Measurements from ENCODE around the gene CCND3. TPM values are rescaled to one million over a fixed set of nuclear protein-coding genes. Genes with fewer than 3 reads are reported as not detected.
A peak's percentile ranks its signal among the peaks of the same experiment; 100 is the strongest.
"Not testable (repeated sequence)": the region's sequence is repeated elsewhere in the genome, so short reads cannot be mapped to it uniquely, and the experiment has no call there.

Gene CCND3
- total RNA-seq, 1 donor from 2014 or later = 26.2 TPM

- no peak for DNase-seq
Measured at GRCh38 chr6:41947581-41948220, 6.1 kb upstream of the CCND3 start.

DNA sequence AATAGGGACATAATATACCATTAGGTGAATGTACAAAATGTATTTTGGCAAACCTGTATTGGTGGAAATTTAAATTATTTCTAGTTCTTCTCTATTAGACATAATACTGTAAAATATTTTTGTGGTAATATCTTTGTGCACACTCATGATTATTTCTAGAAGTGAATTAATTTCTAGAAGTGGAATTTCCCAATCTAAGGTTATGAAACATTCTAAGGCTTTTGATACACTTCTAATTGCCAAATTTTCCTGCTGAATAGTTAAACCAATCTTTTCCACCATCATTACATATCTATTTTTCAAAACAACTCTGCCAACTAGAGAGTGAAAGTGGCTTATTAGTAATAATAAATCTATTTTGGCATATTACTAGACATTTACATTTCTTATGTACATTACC is 1.8 kb upstream of the CCND3 start:
- no peak for DNase-seq

DNA sequence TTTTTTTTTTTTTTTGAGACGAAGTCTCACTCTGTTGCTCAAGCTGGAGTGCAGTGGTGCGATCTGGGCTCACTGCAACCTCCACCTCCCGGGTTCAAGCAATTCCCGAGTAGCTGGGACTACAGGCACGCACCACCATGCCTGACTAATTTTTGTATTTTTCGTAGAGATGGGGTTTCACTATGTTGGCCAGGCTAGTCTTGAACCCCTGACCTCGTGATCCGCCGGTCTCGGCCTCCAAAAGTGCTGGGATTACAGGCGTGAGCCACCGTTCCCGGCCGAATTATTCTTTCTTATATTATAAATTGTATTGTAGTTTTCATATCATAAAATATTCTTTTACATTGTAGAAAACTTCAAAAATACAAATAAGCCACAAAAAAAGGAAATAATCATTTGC is 1.3 kb upstream of the CCND3 start:
- DNase-seq = not testable (repeated sequence)

GRCh38 chr6:41942067-41942851 is 651 bp upstream of the CCND3 start:
- DNase-seq = peak; percentile 86

GRCh38 chr6:41940759-41941279 is 789 bp downstream of the CCND3 start:
- no peak for DNase-seq

DNA sequence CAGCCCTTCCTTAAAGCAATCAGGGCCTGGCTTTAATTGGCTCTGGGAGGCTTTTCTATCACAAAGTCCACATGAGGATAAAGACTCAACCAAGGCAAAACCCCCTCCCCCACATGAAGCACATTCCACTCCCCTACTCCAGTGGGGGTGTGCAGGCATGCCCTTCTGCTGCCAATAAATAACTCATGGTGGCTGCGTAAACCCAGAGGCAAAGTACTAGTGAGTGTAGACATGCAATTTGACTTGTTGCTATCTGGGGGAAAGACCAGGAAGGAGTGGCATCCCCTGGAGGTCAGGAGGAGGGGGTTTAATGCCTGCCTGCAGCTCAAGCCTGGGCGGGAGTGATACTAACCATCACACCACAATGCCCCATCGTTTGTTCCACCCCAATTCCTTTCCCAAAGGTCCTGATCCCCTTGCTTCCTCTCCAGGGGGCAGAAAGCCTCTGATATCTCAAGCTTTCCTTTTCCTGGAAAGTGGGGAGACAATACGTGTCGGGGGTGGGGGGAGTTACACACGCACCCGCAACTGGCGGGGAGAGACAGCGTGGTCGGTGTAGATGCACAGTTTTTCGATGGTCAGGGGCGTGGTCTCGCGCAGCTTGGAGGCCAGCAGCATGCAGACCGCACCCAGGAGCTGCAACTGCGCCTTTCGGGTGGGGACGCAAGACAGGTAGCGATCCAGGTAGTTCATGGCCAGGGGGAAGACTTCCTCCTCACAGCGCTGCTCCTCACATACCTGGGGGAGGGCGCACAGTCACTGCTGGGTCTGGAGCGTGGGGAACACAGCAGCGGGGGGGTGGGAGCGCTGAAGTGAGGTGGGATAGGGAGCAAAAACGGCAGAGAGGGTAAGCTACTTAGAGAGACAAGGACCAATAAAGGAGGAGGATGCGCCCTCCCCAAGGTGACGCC is 1.5 kb downstream of the CCND3 start:
- DNase-seq = peak; percentile 50

DNA sequence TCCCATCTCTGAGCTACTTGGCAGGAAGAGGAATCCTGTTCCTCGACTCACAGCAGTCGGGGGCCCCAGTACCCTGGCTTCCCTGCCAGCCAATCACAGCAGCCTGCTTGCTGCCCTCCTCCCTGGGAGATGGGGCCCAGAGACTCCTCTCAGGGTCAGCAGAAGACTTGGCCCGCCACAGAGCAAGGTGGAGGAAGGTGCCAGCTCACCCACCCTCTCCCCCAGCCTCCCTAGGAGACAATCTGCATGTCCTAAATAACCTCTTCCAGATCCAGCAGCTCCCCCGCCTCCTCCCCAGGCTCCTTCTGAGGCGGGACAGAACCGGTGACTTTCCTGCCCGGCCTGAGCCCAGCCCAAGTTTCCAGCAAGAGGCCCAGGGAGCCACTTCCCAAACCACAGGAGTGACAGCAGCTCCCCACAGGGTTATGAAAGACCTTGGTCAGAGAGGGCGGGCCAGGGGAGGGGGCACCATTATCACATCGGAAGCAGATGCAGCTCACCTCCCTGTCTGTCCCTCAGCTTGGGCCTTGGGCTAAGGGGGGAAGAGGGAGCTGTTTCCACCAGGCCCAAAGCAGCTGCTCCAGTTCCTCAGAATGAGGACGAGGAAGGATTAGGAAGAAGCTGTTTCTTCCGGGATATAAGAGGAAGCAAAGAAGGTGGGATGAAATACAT is 2.3 kb downstream of the CCND3 start:
- no peak for DNase-seq

GRCh38 chr6:41938590-41939175 is 2.9 kb downstream of the CCND3 start:
- DNase-seq = peak; percentile 43

DNA sequence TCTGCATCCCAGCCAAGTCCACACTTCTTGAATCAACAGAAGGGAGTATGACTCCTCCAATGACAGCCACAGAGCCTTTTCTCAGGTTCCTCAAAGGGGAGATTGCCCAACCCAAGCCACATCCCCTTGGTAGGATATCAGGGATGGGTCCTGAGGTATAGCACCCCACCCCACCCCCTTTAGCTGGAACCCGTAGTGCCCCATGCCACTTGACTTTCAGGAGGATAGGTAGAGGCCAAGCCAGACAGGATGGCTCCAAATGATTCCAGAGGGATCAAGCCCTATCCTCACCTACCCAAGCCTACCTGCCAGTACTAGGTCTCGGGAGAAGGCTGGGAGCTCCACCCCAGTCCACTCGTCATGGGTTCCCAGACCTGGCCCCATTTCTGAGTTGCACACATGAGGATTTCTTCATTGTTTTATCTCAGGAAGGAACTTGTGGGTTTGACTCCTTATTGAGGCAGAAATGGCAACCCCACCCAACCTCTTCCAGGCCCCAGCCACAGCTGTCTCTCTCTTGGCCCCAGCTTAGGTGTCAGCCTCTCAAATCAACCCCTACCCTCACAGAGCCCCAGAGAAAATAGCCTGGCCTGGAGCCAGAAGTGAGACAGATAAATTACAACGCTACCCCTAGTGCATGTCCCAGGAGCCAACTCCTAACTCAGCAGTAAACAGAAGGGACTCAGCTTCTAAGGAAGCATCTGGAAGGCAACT is 3.6 kb downstream of the CCND3 start:
- DNase-seq = no peak

DNA sequence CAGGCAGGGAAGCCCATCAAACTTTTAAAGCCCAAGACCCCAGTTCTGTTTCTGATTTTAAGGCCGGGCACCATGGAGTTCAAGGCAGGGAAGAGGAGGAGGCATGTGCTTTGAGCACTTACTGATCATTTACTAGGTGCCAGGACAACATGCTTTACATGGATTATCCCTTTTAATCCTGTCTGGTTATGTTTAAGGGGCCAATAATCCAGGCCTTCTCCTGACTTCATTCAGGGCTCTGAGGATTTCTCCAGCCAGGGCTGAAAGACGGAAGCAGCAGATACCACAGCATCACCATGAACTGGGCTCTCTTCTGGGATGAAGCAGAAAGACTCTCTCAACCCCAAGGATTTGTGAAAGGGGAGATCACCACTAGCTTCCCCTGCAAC is 4.1 kb downstream of the CCND3 start:
- DNase-seq = no peak

GRCh38 chr6:41936073-41936837 is 5.4 kb downstream of the CCND3 start:
- DNase-seq = peak; percentile 26

GRCh38 chr6:41935685-41936072 is 5.9 kb downstream of the CCND3 start:
- DNase-seq = no peak

- no peak for DNase-seq
Measured at GRCh38 chr6:41935193-41935574, 6.4 kb downstream of the CCND3 start.

DNA sequence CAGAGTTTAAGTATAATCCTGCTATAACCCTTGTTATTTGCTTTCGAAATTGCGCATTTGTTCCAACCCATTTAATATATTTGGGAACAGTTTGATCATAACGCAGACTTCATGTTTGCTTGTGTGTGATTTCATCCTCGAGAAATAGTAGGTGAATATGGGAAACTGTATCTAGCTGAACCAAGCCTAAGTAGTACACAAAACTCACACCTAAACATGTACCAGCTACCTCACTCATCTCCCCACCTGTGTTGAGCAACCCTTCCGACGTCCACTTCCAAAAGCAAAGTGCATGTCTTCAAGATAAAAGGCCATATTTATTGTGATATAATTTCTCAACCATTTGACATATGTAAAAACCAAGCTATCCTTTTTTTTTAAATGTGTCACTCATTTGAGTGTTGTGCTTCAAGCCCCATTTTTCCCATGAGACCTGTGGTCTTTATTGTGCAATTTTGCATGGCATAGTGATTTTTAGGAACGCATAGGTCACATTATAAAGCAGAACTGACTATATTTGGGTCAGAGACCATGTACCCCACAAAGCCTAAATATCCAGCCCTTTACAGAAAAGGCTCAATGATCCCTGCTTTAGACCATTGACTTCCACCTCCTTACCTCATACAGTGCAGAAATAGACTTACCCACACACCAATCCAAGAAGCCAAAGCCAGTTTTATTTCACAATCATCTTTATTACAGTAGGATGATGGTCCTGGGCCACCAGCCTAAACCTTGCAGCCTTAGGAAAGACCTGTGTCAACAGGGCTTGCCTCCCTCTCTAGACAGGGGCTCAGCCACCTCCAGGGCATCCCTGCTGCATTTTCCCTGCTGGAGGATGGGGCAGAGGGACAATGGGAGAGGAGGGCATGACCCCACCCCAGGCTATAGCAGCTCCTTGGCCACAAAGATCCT is 7.1 kb downstream of the CCND3 start:
- DNase-seq = no peak

- no peak for DNase-seq
Measured at GRCh38 chr6:41932378-41932777, 9.2 kb downstream of the CCND3 start.

- no peak for DNase-seq
Measured at GRCh38 chr6:41931792-41932191, 9.8 kb downstream of the CCND3 start.

DNA sequence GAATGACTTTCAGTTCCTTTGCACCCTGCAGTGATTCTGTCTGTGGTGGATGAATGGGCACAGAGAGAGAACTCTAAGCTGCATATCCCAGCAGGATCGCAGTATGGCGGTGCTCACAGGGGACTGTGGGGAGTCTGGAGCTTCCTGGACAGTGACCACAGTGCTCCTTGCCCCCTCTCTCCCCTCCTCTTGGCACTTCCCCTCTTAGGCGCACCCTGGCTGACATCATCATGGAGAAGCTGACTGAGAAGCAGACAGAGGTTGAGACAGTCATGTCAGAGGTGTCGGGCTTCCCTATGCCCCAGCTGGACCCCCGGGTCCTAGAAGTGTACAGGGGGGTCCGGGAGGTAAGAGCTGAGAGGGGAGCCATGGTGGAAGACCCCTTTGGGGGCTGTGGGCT is 11.7 kb downstream of the CCND3 start:
- no peak for DNase-seq

DNA sequence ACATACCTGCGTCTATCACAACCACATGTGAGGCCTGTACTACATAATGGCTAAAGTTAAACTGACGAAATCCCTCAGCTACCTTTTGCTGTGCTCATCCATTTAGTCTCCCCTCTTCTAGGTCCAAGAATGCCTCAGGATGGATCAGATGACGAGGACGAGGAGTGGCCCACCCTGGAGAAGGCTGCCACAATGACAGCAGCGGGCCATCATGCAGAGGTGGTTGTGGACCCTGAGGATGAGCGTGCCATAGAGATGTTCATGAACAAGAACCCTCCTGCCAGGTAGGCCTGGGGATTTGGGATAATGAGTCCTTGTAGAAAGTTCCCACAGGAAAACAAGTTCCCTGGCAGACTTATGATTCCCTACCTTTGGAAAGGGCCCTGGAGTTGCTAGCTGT is 14.4 kb downstream of the CCND3 start:
- no peak for DNase-seq

GRCh38 chr6:41922154-41922553 is 19.5 kb downstream of the CCND3 start:
- DNase-seq = no peak
